ENCODE measurements around the gene RASAL2.
"Not testable (repeated sequence)": the region's sequence is repeated elsewhere in the genome, so short reads cannot be mapped to it uniquely, and the experiment has no call there.

Gene RASAL2

GRCh38 chr1:178390280-178390679 lies 296.4 kb downstream of the RASAL2 start:
- DNase-seq (ENCODE audit: low read depth in 2 of 2), result not testable (repeated sequence)

GRCh38 chr1:178393370-178393769 lies 299.5 kb downstream of the RASAL2 start:
- DNase-seq (ENCODE audit: low read depth in 2 of 2), result no peak

GRCh38 chr1:178396789-178397188 lies 302.9 kb downstream of the RASAL2 start:
- DNase-seq (ENCODE audit: low read depth in 2 of 2), result no peak

DNA sequence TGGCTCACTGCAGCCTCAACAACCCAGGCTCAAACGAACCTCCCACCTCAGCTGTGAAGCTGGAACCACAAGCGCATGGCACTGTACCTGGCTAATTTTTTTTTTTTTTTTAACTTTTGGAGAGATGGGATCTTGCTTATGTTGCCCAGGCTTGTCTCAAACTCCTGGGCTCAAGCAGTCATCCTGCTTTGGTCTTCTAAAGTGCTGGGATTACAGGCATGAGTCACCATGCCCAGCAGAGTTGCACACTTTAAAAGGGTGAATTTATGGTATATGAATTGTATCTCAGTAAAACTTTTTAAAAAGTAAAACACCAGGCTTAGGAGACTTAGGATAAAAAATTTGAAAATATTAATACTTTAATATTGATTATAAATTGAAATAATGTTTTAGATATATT lies 303.8 kb downstream of the RASAL2 start:
- no peak for DNase-seq (ENCODE audit: low read depth in 2 of 2)

- no peak for DNase-seq (ENCODE audit: low read depth in 2 of 2)
These were observed 305.3 kb downstream of the RASAL2 start for GRCh38 chr1:178399177-178399728.

- no peak for DNase-seq (ENCODE audit: low read depth in 2 of 2)
These were observed 311.2 kb downstream of the RASAL2 start for GRCh38 chr1:178405137-178405536.

DNA sequence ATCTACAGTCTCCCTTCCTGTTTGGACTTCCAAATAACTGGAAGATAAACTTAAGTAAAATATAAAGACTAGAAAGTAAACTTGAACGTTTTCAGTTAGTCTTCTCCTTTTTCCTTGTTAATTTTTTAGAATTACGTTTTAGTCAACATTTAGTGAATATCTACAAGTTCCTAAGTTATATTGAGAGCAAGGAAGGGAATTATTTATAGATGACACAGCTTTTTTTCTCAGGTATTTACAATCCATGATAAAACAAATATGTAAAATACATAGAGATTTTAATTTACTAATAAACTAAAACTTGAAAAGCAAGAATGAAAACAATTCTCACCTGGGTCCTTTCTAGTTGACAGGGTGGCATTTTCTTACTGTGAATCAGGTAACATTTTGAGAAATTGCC lies 313.3 kb downstream of the RASAL2 start:
- DNase-seq (ENCODE audit: low read depth in 2 of 2), result no peak

GRCh38 chr1:178407655-178408054 lies 313.8 kb downstream of the RASAL2 start:
- no peak for DNase-seq (ENCODE audit: low read depth in 2 of 2)

- DNase-seq (ENCODE audit: low read depth in 2 of 2), result no peak
These were observed 315.0 kb downstream of the RASAL2 start for GRCh38 chr1:178408871-178409270.

GRCh38 chr1:178409541-178409940 lies 315.6 kb downstream of the RASAL2 start:
- no peak for DNase-seq (ENCODE audit: low read depth in 2 of 2)

- DNase-seq (ENCODE audit: low read depth in 2 of 2), result no peak
These were observed 318.0 kb downstream of the RASAL2 start for GRCh38 chr1:178411756-178412399.

DNA sequence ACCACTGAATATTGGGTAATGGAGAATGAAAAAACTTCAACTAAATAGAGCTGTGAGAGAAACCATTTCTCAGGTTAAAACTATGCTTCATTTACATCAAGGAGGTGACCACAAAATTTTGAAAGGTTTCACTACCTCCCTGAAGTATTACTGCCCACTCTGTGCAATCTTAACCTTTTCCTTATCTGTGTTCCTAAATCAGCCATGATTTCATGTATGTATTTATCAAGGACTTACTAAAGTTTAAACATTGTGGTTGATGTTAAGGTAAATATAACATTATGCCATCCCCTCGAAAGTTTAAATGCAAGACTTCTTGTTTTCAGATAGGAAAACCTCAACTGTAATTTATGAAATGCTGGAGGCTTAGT lies 318.5 kb downstream of the RASAL2 start:
- no peak for DNase-seq (ENCODE audit: low read depth in 2 of 2)

DNA sequence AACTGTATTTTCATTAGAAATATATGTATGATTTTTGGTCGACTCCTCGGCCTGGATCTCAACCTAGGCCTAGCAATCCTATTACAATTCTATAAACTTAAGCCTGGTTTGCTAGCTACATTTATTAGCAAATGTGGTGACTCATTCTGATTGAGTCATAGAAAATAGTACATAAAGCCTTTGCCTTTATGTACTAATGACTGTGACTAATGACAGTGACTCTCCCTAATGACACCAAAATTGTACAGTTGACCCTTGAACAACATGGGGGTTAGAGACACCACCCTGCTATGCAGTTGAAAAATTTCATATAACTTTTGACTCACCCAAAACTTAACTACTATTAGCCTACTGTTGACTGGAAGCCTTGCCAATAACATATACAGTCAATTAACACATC lies 324.0 kb downstream of the RASAL2 start:
- DNase-seq (ENCODE audit: low read depth in 2 of 2), result no peak

DNA sequence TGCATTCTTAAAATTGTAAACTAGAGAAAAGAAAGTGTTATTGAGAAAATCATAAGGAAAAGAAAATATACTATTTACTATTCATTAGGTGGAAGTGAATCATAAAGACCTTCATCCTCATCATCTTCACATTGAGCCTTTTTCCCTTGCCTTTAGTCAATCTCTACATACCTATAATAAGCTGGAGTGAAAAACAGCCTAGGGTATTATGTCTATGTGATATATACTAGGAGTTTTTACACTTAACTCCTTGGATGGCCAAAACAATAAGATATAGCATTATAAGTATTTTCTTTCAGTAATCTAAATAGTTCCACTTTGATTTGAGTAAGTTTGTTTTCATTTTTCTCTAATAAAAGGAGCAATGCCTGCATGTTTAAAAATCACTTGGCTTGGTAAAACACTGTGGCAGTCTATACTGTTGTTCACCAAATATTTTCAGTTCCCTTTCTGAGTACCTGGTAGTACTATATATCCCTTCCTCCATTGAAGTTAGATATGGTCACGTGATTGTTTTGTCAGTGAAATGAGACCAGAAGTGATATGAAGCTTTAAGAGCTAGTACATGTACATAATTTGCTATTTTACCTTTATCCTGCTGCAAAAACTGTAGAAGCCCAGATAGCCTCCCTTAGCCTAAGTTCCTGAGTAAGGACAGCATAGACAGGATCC lies 324.5 kb downstream of the RASAL2 start:
- no peak for DNase-seq (ENCODE audit: low read depth in 2 of 2)

DNA sequence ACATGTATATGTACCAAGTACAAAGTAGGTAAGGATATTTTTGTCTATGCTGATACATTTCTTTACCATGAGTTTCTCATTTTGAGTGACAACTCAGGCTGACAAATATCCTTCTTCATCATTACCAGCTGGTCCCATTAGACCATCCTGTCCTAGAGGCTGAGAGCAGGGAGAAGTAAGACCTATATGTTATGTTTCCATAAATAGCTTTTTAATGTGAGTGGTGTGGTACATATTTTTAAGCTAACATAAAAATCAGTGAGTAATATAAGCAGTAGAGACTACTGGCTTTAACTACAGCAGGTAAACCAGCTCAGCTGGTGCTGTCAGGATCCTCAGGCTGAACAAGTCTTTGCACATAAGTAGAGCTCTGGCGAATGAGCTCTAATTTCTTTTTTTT lies 340.5 kb downstream of the RASAL2 start:
- DNase-seq (ENCODE audit: low read depth in 2 of 2), result no peak

- no peak for DNase-seq (ENCODE audit: low read depth in 2 of 2)
These were observed 341.1 kb downstream of the RASAL2 start for GRCh38 chr1:178434899-178435435.

- no peak for DNase-seq (ENCODE audit: low read depth in 2 of 2)
These were observed 343.0 kb downstream of the RASAL2 start for GRCh38 chr1:178436899-178437298.

- DNase-seq (ENCODE audit: low read depth in 2 of 2), result no peak
These were observed 344.5 kb downstream of the RASAL2 start for GRCh38 chr1:178438432-178438831.

DNA sequence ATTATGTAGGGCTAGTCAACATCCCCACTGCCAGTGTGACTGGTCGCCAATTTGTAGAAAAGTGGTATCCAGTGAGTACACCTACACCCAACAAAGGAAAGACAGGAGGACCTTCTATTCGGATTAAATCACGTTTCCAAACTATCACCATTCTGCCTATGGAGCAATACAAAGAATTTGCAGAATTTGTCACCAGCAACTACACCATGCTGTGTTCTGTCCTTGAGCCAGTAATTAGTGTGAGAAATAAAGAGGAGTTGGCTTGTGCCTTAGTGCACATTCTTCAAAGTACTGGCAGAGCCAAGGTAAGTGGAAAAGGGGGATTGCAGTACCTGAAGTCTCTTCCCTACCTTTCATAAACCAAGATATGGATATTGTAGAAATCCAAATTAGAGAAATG lies 349.0 kb downstream of the RASAL2 start:
- no peak for DNase-seq (ENCODE audit: low read depth in 2 of 2)

DNA sequence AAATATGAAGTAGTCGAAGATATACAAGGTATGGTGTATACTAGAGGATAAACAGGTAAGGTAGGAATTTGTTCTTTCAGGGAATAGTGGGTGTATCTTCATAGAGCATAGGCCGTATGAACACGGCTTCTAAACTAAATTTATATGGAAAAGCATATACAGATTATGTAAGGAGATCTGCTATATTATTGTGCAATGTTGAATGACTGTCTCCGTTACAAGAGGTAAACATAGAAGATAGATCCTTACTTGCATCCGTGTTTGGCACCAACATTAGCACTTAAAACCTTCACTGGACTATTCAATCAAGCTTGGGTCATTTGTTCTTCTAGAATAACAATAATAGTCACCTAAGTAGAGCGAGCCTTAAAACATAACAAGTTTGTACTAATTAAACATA lies 357.0 kb downstream of the RASAL2 start:
- no peak for DNase-seq (ENCODE audit: low read depth in 2 of 2)

DNA sequence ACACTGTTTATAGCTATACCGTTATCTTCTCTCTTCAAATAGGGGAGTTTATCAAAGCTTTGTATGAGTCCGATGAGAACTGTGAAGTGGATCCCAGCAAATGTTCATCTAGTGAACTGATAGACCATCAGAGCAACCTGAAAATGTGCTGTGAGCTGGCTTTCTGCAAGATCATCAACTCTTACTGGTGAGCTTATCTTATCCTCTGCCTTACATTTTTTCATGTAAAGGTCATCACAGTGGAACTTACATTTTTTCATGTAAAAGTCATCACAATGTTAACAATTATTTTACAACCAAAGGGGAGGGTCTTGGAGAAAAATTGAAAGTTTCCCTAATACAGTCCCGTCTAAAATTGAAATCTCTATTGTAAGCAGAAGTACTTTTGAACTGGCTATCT lies 357.6 kb downstream of the RASAL2 start:
- no peak for DNase-seq (ENCODE audit: low read depth in 2 of 2)

- no peak for DNase-seq (ENCODE audit: low read depth in 2 of 2)
These were observed 358.1 kb downstream of the RASAL2 start for GRCh38 chr1:178452013-178452412.

GRCh38 chr1:178456472-178456871 lies 362.6 kb downstream of the RASAL2 start:
- no peak for DNase-seq (ENCODE audit: low read depth in 2 of 2)
